GM04504 (cell line): ENCODE data around the gene CACNB1.
A peak's percentile ranks its signal among the peaks of the same experiment; 100 is the strongest.

Experiments used
- DNase-seq: peaks from one replicate; pipeline ENCODE4 v3.0.0-alpha.2; 2012; ENCODE audit warnings: low read depth

CACNB1 gene

DNA sequence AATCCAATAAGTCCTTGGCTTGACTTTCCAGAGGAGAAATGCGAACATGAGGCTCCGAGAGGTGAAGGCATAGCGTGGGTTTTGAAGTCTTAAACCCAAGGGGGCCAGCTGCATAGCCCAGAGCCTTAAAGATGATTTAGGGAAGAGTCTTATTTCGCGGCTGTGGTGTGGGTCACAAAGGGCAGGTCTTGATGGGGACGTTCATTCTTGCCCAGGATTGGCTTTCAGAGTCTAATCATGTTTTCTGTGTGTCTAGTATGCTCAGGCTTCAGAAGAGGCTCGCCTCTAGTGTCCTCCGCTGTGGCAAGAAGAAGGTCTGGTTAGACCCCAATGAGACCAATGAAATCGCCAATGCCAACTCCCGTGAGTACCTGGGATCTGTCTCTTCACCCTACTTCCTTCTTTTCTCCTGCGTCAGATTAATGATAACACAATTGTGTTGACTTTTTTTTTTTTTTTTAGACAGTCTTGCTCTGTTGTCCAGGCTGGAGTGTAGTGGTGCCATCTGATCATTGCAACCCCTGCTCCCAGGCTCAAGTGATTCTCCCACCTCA, 3.6 kb upstream of the CACNB1 start:
- DNase-seq, result no peak

DNA sequence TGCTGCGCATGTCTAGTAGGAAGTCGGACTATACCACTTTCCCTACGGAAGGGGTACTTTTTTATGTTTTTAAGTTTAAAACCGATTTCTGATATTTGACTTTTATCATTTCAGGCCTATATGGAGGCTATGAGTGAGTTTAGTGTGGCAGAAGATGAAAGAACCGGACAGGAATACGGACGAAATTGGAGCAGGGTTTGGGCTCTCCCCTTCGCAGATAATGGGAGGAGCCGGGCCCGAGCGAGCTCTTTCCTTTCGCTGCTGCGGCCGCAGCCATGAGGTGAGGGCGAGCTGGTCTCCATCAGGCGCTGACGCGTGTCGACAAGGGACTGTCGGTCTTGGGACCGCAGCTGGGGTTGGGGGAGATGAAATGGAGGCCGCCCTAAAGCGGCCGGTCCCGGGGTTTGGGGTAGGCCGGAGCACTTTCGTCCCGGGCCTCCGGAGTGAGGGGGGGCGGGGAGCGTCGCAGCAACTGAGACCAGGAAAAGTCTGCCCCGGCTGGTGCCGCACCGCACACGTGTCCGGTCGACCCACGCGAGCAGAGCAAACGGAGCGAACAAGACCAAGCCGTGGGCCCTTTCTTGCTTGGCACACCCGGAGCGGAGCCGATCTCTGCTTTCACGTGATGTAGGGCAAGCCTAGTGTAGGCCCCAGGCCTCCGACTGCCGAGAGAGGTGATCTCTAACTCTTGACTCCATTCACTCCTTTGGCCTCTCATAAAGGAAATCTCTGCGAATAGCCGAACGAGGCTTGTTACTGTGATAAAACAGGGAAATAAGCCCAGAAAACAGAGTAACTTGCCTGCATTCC, 2.8 kb upstream of the CACNB1 start, which contains the start of gene RPL19:
Gene RPL19, plus strand, starts transcription at position 214 of the 810 bp plus-strand sequence. Its CDS starts 62 bp downstream, at position 276.
- no peak for DNase-seq

DNA sequence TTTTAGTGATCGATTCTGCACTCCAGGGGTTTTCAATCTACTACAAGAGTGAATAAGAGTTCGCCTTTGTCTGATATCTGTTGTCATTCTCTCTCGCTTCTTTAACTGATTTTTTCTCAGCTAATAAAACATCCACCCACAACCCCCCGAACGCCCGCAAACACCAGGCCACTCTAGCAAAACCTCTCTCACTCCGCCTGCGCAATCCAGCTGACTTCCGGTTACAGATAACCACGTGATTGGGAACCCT, 2.3 kb upstream of the CACNB1 start:
- DNase-seq, result peak; percentile 85

DNA sequence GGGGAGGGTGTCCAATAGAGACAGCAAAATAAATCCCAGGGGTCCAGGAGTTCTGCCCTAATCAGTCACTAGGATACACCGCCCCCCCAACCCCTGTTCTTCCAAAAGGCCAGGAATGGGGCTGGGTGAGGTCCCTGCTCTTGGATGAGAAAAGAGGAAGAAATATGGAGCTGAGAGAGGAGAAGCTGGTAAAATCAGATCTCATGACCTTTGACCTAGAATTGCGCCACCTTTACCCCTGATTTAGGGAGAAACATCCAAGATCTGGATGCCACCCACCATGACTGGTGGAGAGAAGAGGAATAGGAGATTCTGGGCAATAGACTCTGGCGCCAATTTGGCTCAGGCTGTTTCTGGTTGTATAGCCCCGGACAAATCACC, 707 bp upstream of the CACNB1 start:
- DNase-seq, result no peak

DNA sequence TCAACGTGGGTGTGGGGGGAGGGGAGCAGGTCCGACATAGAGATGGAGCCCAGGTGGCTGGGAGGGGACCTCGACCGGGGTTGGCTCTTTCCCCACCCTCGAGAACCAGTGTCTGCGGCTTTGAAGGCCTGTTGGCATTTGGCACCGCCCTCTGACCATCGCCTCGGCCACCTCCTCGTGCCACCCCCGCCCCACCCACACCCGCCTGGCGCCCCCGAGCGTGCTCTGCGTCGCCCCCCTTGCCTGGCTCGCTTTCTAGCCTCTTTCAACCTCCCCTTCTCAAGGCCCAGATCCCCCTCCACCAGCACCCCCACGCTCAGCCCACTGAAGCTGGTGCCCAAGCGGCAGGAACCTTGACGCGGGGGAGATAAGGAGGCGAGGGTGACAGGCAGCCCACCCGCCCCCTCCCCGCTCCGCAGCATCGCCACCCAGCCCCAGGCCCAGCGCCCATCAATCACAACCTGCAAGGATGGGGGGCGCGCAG, 619 bp downstream of the CACNB1 start:
- DNase-seq, result no peak

DNA sequence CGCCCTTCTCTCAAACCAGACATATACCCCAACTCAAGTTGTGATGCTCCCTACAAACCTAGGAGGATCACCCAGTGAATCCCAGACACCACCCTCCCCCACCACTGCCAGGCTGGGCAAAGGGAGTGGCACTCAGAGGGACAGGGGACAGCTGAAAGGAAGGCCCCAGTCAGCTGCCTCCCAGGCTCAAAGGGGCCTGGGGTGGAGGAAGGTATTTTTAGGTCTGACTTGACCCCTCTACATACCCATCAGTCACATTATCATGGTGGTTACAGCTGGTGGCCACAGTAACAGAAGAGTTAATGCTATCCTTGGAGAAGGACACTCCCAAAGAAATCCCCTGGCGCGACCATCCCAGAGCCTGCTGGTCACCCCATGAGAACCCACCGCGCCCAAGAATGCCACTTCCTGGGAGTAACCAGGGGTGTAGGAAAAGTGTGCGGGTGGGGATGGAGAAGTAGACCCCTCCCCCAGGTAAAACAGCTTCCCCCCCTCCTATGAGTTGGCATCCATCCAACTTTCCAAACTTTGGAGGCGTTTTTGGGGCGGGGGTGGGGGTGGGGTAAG, 1.1 kb downstream of the CACNB1 start:
- DNase-seq, result no peak

DNA sequence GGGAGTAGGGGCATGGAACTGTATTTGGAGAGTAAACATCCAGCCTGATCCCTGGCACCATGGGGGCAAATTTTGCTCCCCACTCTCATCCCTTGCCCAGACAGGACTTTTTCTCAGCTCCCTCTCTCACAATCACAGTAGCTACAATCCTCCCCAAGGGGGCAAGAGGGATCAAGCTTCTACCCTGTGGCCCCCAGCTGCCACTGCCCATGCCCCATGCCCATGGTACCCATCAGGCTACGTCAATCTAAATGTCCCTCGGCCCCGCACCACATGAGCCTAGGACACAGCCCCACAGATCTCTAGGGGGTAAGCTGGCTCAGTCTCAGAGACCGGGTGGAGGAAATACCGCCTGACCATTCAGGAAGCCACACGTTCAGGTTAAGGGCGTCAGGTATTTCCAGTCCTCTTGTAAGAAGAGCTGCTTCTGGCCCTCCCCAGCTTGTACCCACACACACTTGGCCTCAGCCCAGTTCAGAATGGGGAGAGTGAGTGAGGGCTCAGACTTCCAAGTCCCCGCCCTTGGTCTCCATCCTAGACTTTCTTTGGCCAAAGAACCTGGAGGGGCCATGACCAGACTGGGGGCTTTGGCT, 1.8 kb downstream of the CACNB1 start:
- no peak for DNase-seq

DNA sequence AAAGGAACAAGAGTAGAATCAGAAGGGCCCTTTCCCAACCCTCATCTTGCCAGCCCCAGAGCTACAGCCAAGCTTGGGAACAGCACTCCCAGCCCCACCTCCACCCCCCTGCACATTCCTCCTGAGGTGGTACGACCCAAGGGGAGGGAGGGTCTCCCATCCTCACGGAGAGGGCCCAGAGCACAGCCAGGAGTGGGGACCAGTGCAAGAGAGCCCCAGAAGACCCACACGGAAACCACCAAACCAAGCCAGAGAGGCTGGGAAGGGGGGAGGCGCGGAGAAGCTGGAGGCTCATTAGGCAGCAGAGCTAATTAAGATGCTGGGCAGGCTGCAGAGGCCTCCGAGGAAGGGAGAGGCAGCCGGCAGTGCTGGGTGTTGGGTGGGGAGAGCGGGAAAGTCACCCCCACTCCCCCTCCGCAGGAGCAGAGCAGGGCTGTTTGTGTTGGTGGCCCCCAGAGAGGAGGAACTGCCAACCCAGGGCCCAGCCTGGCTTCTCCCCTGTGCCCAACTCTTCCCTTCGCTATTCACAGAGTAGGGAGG, 2.4 kb downstream of the CACNB1 start:
- DNase-seq, result no peak

DNA sequence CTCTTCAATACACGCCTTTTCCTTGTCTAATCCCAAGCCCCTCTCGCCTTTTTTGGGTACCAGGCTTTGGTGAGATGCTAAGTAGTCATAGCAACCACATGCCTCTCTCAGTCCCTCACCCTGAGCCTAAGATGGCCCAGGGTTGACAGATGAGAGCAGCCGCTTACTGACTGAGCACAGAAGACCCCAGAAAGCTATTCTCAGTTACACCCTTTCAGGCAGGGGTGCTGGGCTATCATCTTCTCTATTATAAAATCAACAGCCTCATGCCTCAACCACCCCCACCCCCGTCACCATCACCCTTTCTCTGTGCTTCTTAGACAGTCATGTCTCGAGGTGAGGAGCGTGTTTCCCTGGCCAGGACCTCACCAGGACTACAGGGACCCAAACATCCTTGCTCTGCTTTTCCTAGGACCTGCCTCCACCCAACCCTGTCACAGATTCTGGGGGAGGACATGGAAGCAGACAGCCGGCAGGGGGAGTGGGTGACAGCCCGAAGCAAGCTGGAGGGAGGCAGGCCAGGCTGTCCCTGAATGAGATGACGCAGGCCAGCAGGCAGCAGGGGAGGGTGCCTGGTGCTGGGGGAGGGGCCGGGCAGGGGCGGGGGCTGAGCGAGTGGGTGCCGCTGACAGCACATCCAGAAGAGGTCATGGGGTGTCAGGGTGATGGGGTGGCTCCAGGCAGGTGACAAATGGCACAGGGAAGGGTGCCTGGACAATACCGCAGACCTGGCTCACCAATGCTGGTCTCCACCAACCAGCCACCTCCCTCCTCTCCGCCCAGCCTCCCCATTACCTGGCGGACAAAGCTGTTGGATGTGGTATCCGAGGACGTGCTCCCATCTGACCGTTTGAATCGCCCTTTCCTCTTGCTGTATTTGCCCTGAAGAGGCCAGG, 3.1 kb downstream of the CACNB1 start:
- peak; percentile 28 for DNase-seq

DNA sequence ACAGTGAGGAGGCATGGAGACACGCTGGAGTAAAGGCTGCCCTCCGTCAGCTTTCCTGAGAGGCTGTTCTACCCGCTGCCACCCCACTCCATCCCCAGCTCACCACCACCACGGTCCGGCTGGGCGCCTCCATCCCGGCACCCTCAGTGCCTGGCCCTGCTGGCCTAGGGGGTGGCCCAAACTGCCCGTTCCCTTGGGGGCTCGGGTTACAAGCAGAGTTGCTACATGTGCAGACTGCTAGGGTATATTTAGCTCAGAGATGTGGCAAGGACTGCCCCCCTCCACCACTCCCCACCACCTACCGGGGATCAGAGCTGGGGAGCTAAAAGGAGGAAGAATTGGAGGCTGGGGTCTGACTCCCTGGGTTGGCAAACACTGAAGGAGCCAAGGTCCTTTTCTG, 4.1 kb downstream of the CACNB1 start:
- no peak for DNase-seq

DNA sequence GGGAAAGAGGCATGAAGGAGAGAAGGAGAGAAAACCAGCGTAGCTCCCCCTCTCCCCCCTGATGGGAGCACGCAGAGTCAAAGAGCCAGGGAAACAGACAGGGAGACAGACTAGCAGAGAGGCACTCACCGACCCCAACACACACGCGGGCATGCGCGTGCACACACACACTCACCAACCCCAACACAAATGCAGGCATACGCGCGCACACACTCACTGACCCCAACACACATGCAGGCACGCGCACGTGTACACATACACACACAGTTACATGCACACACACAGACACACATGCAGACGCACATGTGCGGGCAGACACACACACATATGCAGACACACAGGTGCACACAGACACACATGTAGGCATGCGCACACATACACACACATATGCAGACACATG, 4.6 kb downstream of the CACNB1 start:
- no peak for DNase-seq

DNA sequence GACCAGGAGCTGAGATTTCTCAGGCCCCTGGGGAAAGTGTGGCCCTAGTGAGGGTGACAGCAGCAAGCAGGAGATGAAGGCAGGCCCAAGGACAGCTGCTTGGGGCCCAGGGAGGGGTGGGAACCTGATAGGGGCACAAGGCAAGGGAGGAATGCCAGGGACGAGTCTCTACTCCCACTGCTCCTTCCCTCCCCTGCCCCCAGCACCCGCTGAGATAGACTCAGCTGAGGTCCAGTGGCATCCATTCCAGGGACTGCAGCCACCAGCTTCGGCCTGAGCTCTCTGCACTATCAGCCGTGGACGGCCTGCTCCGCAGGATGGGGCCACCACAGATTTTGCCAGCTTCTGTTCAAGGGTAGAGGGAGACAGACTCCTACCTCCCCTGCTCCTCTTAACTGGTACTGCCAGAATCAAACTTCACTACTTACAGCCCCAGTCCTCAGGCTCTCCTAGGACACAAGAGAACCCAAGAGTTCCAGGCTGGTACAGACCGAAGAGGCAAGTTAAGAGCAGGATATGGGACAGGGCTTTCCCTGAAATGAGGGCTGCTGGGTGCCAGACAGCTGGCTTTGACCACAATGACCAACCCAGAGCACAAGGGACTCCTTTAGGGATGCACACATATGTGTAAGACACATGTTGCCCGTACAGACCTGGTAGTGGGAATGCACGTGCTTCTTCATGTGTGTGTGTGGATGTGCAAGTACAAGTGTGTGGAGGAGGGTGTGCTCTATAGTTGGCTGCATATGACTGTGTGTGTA, 5.5 kb downstream of the CACNB1 start:
- DNase-seq, result no peak

DNA sequence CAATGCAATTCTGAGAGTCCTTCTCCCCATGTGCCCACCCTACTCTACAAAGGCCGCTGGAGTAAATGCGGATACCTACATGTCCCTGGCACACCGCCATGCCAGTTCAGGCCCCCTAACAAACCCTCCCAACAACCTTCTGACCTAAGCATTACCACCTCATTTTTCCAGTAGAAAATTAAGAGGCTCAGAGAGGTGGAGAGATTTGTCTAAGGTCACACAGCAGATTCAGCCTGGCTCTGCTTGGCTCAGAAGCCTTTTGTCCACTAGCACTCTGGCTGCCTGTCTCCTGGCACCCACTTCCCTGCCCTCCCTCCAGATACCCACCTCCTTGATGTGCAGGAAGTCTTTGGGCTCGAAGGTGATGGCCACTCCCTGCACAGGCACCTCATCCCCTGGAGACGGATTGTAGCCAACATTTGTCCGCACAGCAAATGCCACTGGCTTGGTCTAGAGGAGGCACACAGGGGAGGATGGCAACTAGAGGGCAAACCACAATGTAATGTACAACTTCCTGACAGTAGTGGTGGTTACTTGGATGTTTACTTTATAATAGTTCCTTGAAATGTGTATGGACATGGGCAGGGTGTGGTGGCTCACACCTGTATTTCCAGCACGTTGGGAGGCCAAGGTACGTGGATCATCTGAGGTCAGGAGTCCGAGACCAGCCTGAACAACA, 10.2 kb downstream of the CACNB1 start:
- DNase-seq, result no peak

DNA sequence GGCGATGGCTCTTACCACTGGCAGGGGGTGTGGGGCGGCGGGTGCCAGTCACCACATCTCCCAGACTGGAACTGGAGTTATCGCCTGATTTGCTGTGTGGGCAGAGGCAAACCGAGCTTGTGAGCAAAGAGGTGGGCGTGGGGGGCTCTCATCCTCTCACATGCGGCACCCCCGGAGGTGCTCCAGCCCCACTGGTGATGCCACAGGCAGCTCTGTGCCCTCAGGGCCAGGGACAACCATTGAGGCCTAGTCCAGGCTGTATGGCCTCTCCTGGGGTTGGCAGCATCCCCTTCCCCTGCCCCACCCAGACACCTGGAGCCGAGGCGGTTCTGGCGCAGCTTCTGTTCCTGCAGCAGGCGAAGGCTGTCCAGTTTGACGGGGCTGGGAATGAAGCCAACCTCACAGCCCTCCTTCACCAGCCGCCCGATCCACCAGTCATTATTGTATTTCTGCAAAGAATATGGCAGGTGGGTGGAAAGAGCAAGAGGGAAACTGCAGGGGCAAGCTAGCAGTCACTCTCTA, 10.9 kb downstream of the CACNB1 start:
- no peak for DNase-seq

DNA sequence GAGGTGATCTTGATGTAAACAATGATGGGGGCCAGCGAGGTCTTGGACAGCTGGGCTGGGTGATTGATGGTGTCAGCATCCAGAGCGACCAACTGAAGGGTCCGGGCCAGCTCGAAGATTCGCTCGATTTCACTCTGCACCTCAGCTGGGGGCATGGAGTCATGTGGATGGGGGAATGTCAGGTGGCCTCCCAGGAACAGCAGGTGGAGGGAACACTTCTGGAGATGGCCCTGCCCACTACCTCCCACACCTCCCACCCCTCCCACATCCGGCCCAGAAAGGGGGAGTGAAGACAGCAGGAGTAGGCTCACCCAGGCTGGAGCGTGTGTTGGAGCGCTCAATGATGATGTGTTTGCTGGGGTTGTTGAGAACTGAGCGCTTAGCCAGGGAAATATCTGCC, 13.7 kb downstream of the CACNB1 start:
- no peak for DNase-seq

DNA sequence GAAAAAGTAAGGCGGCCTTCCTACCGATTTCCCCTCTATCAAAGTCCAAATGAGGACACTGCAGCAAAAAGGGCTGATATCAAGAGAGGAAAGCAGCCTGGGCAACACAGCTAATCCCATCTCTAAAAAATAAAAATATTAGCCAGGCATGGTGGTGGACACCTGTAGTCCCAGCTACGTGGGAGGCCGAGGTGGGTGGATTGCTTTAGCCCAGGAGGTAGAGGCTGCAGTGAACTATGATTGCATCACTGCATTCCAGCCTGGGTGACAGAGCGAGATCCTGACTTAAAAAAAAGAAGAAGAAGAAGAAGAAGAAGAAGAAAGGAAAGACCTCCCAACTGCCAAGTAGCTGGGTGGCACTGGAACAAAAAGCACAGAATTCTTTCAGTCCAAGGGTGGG, 14.4 kb downstream of the CACNB1 start:
- DNase-seq, result no peak

DNA sequence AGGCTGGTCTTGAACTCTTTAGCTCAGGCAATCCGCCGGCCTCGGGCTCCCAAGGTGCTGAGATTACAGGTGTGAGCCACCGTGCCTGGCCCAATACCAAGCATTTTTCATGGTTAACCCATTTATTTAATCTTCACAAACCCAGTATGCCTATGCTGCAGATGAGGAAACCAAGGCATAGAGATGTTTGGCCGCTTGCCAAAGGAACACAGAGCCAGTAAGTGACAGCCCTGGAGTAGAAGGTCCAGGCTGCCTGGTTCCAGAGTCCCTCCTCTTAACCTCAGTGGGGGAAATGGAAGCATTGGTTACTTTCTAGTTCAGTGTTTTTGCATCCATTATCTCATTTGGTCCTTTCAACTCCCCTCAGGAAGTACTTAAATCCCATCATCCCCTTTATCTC, 16.2 kb downstream of the CACNB1 start:
- DNase-seq, result no peak

DNA sequence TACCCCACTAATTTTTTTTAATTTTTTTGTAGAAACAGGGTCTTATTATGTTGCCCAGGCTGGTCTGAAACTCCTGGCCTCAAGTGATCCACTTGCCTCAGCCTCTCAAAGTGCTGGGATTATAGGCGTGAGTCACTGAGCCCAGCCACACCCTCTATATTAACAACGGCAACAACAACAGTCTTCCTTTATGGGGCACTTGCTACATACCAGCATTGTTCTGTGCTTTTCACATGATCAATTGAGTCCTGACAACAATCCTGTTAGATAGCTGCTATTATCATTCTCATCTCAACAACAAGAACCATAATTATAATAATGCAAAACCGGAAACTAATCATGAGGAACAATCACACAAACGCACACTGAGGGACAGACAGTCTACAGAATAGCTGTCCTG, 18.9 kb downstream of the CACNB1 start:
- DNase-seq, result no peak

DNA sequence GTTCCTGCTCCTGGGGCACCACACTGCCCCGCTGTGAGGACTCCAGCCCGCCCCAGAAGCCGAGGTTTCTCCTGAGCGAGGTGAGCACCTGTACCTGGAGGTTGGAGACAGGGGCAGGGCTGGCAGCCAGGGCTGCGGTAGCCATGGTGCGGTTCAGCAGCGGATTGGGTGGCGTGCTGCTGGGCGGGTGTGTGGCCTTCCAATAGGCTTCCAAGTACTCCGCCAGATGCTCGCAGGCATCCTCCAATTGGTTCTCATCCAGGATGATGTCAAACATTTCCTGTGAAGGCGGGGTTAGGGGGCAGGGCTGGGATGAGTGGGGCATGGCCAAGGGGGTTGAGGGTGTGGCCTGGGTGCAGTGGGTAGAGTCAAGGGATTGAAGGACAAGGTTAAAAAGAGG, 20.2 kb downstream of the CACNB1 start:
- DNase-seq, result no peak

DNA sequence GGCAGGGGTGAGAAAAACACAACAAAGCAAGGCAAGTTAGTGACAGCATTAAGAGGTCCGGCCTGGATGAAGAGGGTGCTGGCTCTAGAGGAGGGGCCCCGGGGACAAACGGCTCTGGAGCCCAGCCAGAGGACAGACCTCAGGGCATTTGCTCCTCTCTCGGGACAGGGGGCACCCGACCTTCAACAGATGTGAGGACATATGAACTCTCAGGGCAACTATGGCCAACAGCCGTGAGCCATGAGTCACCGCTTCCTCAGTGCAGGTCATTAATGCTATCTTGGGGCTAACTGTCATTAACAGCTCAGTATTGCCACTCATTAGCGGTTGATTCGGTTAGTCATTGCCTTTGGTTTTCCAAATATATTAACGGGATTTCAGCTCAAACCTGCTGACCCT, 21.8 kb downstream of the CACNB1 start:
- DNase-seq, result no peak
